Upper lobe of left lung (tissue), 6 donors: ENCODE results near the gene KIF26B. TPM values are rescaled to one million over a fixed set of nuclear protein-coding genes. Genes with fewer than 3 reads are reported as not detected.

Experiments
- ATAC-seq, 2 donors: fragments of 200-7000 bp; cut with Tn5 transposase; one replicate each; pipeline ENCODE4 v1.9.1; 2022; ENCODE audit warnings: mild to moderate bottlenecking in 2 of 2, moderate library complexity in 2 of 2; ENCODE audit not compliant: low FRiP score in 2 of 2
- DNase-seq, 2 donors: peaks; one replicate each; pipeline ENCODE4 v3.0.0-alpha.2; 2019 to 2020
- H3K27ac ChIP-seq, 4 donors: fragments of 200-600 bp; sonication (generic); one replicate each; pipeline ENCODE4 v1.5.1; 2016 to 2019
- H3K27me3 ChIP-seq, 4 donors: fragments of 200-600 bp; sonication (generic); one replicate each; pipeline ENCODE4 v1.5.1; 2017 to 2019
- H3K36me3 ChIP-seq, 4 donors: fragments of 200-600 bp; sonication (generic); one replicate each; pipeline ENCODE4 v1.5.1; 2016 to 2019
- H3K4me1 ChIP-seq, 4 donors: fragments of 200-600 bp; sonication (generic); one replicate each; pipeline ENCODE4 v1.5.1; 2018 to 2019
- H3K4me3 ChIP-seq, 4 donors: fragments of 200-600 bp; sonication (generic); one replicate each; pipeline ENCODE4 v1.5.1; 2017 to 2019; ENCODE audit warnings: mild to moderate bottlenecking in 2 of 4, moderate library complexity in 1 of 4
- H3K9me3 ChIP-seq, 4 donors: fragments of 200-600 bp; sonication (generic); one replicate each; pipeline ENCODE4 v1.5.1; 2018 to 2019
- CTCF ChIP-seq, 6 experiments: fragments of 450-650 bp in 4 of 6; fragments of 200-600 bp in 2 of 6; sonication (generic) in 2 of 6; IDR thresholded peaks; one replicate each; pipeline ENCODE4 v1.5.1; 2016 to 2019; ENCODE audit warnings: antibody characterized with exemption in 6 of 6
- EP300 ChIP-seq, 4 donors: sonication (generic); formaldehyde crosslinking; IDR thresholded peaks; one replicate each; pipeline ENCODE4 v1.5.1; 2017; ENCODE audit warnings: antibody characterized with exemption in 4 of 4, control low read depth in 2 of 4
- POLR2A ChIP-seq, 4 donors: fragments of 450-650 bp; IDR thresholded peaks; one replicate each; pipeline ENCODE4 v1.5.1; 2016 to 2017; ENCODE audit warnings: antibody characterized with exemption in 4 of 4, mild to moderate bottlenecking in 2 of 4
- POLR2AphosphoS5 ChIP-seq, 2 donors: sonication (generic); formaldehyde crosslinking; IDR thresholded peaks; one replicate each; pipeline ENCODE4 v1.5.1; 2017; ENCODE audit warnings: antibody characterized with exemption in 2 of 2
- WGBS, 2 donors: methylation state at CpG; one replicate each; pipeline ENCODE4 v1.1.5; 2017 to 2018; 5-methylcytosine and 5-hydroxymethylcytosine counted together
- total RNA-seq, 6 donors: library from RNA; depleted of rRNA in 4 of 6; stranded (reverse); fragments of >200 nt in 4 of 6; gene quantifications; one replicate each; pipeline versions ENCODE4 v1.1.0 to v1.2.1, GENCODE V29; 2016 to 2021
- donor health status: DM: no; HTN: no; CAD: no; lungs with moderate emphysema.
- donor health status: DM: no; HTN: yes; CAD: no; lungs with severe emphysema.

The KIF26B gene
- total RNA-seq, 6 donors from 2014 or later: 1.2 to 4.3 (median 2.1) TPM

- Histone ChIP-seq H3K36me3 (no peaks in the 10 kb centered on the region), H3K27ac (no peak overlapping the region), H3K4me3 (no peak overlapping the region), H3K9me3 (no peaks in the 10 kb centered on the region), H3K27me3 (no peaks in the 10 kb centered on the region), H3K4me1 (peaks cover 0 to 5% (median 3%) of the 10 kb centered on the region in 4 donors)
- 88 to 93% methylated on average over 5 of the region's 5 CpGs for WGBS, 2 donors
- ATAC-seq: no peak
- no peak for DNase-seq
- TF ChIP-seq CTCF (IDR thresholded peaks at IDR 0.05) (no peak), POLR2A (IDR thresholded peaks at IDR 0.05) (no peak), EP300 (IDR thresholded peaks at IDR 0.05) (no peak), POLR2AphosphoS5 (IDR thresholded peaks at IDR 0.05) (no peak)
These were observed 108.8 kb downstream of the KIF26B start for GRCh38 chr1:245263529-245264095.

- Histone ChIP-seq H3K9me3 (no peaks in the 10 kb centered on the region), H3K36me3 (no peaks in the 10 kb centered on the region), H3K4me3 (no peak overlapping the region), H3K4me1 (no peaks in the 10 kb centered on the region), H3K27ac (no peak overlapping the region), H3K27me3 (no peaks in the 10 kb centered on the region)
- TF ChIP-seq EP300 (IDR thresholded peaks at IDR 0.05) (no peak), POLR2A (IDR thresholded peaks at IDR 0.05) (no peak), CTCF (IDR thresholded peaks at IDR 0.05) (no peak), POLR2AphosphoS5 (IDR thresholded peaks at IDR 0.05) (no peak)
- WGBS, 2 donors: 89 to 92% methylated on average over 4 of the region's 4 CpGs
- DNase-seq (no peak), ATAC-seq (no peak)
These were observed 109.4 kb downstream of the KIF26B start for GRCh38 chr1:245264226-245264625.

- no peaks in the 10 kb centered on the region for H3K36me3 ChIP-seq
- no peaks in the 10 kb centered on the region for H3K4me1 ChIP-seq
- H3K27me3 ChIP-seq: no peaks in the 10 kb centered on the region
- H3K9me3 ChIP-seq: peaks cover 3 to 6% (median 3%) of the 10 kb centered on the region in 4 donors
- DNase-seq (no peak), ATAC-seq (no peak)
- H3K27ac ChIP-seq: no peak overlapping the region
- no peak overlapping the region for H3K4me3 ChIP-seq
- no peak for TF ChIP-seq CTCF (IDR thresholded peaks at IDR 0.05)
- TF ChIP-seq EP300 (IDR thresholded peaks at IDR 0.05): no peak
- no peak for TF ChIP-seq POLR2AphosphoS5 (IDR thresholded peaks at IDR 0.05)
- no peak for TF ChIP-seq POLR2A (IDR thresholded peaks at IDR 0.05)
These were observed 111.3 kb downstream of the KIF26B start for GRCh38 chr1:245266105-245266504.

GRCh38 chr1:245270063-245270462, 115.3 kb downstream of the KIF26B start:
- DNase-seq (no peak), ATAC-seq (no peak)
- H3K27ac ChIP-seq: no peak overlapping the region
- H3K4me3 ChIP-seq: no peak overlapping the region
- peaks cover 4 to 12% (median 4%) of the 10 kb centered on the region in 4 donors for H3K9me3 ChIP-seq
- no peaks in the 10 kb centered on the region for H3K36me3 ChIP-seq
- no peak for TF ChIP-seq CTCF (IDR thresholded peaks at IDR 0.05)
- no peak for TF ChIP-seq POLR2AphosphoS5 (IDR thresholded peaks at IDR 0.05)
- no peak for TF ChIP-seq POLR2A (IDR thresholded peaks at IDR 0.05)
- no peak for TF ChIP-seq EP300 (IDR thresholded peaks at IDR 0.05)
- H3K4me1 ChIP-seq: no peaks in the 10 kb centered on the region
- no peaks in the 10 kb centered on the region for H3K27me3 ChIP-seq

- Histone ChIP-seq H3K4me3 (no peak overlapping the region), H3K9me3 (peaks cover 4 to 12% (median 4%) of the 10 kb centered on the region in 4 donors), H3K27me3 (no peaks in the 10 kb centered on the region), H3K4me1 (no peaks in the 10 kb centered on the region), H3K27ac (no peak overlapping the region), H3K36me3 (no peaks in the 10 kb centered on the region)
- no peak for ATAC-seq
- TF ChIP-seq CTCF (IDR thresholded peaks at IDR 0.05) (no peak), POLR2A (IDR thresholded peaks at IDR 0.05) (no peak), POLR2AphosphoS5 (IDR thresholded peaks at IDR 0.05) (no peak), EP300 (IDR thresholded peaks at IDR 0.05) (no peak)
- 100% methylated on average over 1 of the region's 1 CpG for WGBS, 2 donors
- DNase-seq: no peak
These were observed 116.2 kb downstream of the KIF26B start for GRCh38 chr1:245270972-245271371.
